H9 (cell line): Measurements from ENCODE around the gene PGF. TPM values are rescaled to one million over a fixed set of nuclear protein-coding genes. Genes with fewer than 3 reads are reported as not detected.
A peak's percentile ranks its signal among the peaks of the same experiment; 100 is the strongest.

ENCODE experiments used
- DNase-seq: peaks from one replicate; pipeline ENCODE4 v3.0.0-alpha.2; 2017
- H2AFZ ChIP-seq: one replicate; pipeline ENCODE4 v1.6.1; 2013; ENCODE audit warnings: mild to moderate bottlenecking, low read length, control low read depth, moderate library complexity
- H2AK5ac ChIP-seq: 2 replicates; pipeline ENCODE4 v1.6.1; 2013; ENCODE audit warnings: low read length, control low read depth, mixed read lengths; ENCODE audit not compliant: insufficient read length
- H2BK120ac ChIP-seq: one replicate; pipeline ENCODE4 v1.6.1; 2013; ENCODE audit warnings: low read depth, mild to moderate bottlenecking, low read length, control low read depth, inconsistent platforms; ENCODE audit not compliant: poor library complexity, severe bottlenecking
- H2BK12ac ChIP-seq: 2 replicates; pipeline ENCODE4 v1.6.1; 2013; ENCODE audit warnings: low read length, control low read depth, mixed read lengths, low read depth; ENCODE audit not compliant: insufficient read length
- H2BK15ac ChIP-seq: 2 replicates; pipeline ENCODE4 v1.6.1; 2013; ENCODE audit warnings: low read depth, low read length, control low read depth
- H2BK20ac ChIP-seq: one replicate; pipeline ENCODE4 v1.6.1; 2013; ENCODE audit warnings: low read depth, mild to moderate bottlenecking, low read length, control low read depth, inconsistent platforms; ENCODE audit not compliant: poor library complexity, severe bottlenecking
- H2BK5ac ChIP-seq: 2 replicates; pipeline ENCODE4 v1.6.1; 2013; ENCODE audit warnings: low read length, control low read depth, mixed read lengths; ENCODE audit not compliant: insufficient read length
- H3K14ac ChIP-seq: 2 replicates; pipeline ENCODE4 v1.6.1; 2013; ENCODE audit warnings: low read length, control low read depth; ENCODE audit not compliant: insufficient read depth
- H3K18ac ChIP-seq: 2 replicates; pipeline ENCODE4 v1.6.1; 2013; ENCODE audit warnings: low read depth, mild to moderate bottlenecking, mixed read lengths, low read length, control low read depth; ENCODE audit not compliant: insufficient read length
- H3K23ac ChIP-seq: 2 replicates; pipeline ENCODE4 v1.6.1; 2013; ENCODE audit warnings: low read length, control low read depth, mixed read lengths, low read depth; ENCODE audit not compliant: insufficient read length
- H3K23me2 ChIP-seq: 2 replicates; pipeline ENCODE4 v1.6.1; 2013; ENCODE audit warnings: low read depth, mild to moderate bottlenecking, mixed read lengths, low read length, control low read depth; ENCODE audit not compliant: insufficient read length, poor library complexity, severe bottlenecking
- H3K27ac ChIP-seq: 2 replicates; pipeline ENCODE4 v1.5.1; 2013; ENCODE audit warnings: low read length, control low read depth, mixed read lengths, low read depth; ENCODE audit not compliant: insufficient read length
- H3K27me3 ChIP-seq: 2 replicates; pipeline ENCODE4 v1.6.1; 2013; ENCODE audit warnings: low read length, control low read depth, inconsistent platforms; ENCODE audit not compliant: insufficient read depth
- H3K4ac ChIP-seq: 2 replicates; pipeline ENCODE4 v1.6.1; 2013; ENCODE audit warnings: low read depth, mild to moderate bottlenecking, control low read depth, inconsistent platforms, low read length, moderate library complexity
- H3K4me1 ChIP-seq: 2 replicates; pipeline ENCODE4 v1.6.1; 2013; ENCODE audit warnings: low read length, control low read depth, inconsistent platforms; ENCODE audit not compliant: insufficient read depth
- H3K4me2 ChIP-seq: 2 replicates; pipeline ENCODE4 v1.6.1; 2013; ENCODE audit warnings: low read length, control low read depth, mixed read lengths; ENCODE audit not compliant: insufficient read length, insufficient read depth
- H3K56ac ChIP-seq: 2 replicates; pipeline ENCODE4 v1.6.1; 2013; ENCODE audit warnings: low read depth, mild to moderate bottlenecking, mixed read lengths, low read length, control low read depth; ENCODE audit not compliant: insufficient read length
- H3K79me1 ChIP-seq: 2 replicates; pipeline ENCODE4 v1.6.1; 2013; ENCODE audit warnings: low read depth, mild to moderate bottlenecking, moderate library complexity, low read length, control low read depth, inconsistent platforms; ENCODE audit not compliant: insufficient read depth, poor library complexity, severe bottlenecking
- H3K79me2 ChIP-seq: 2 replicates; pipeline ENCODE4 v1.6.1; 2013; ENCODE audit warnings: low read length, control low read depth, inconsistent platforms; ENCODE audit not compliant: insufficient read depth
- H3K9ac ChIP-seq: 2 replicates; pipeline ENCODE4 v1.6.1; 2013; ENCODE audit warnings: low read length, control low read depth, mixed read lengths; ENCODE audit not compliant: insufficient read length; ENCODE audit errors: extremely low read depth
- H3K9me3 ChIP-seq: one replicate; pipeline ENCODE4 v1.6.1; 2013; ENCODE audit warnings: low read depth, low read length, inconsistent platforms; ENCODE audit not compliant: control insufficient read depth
- H3T11ph ChIP-seq: one replicate; pipeline ENCODE4 v1.6.1; 2013; ENCODE audit warnings: mild to moderate bottlenecking, low read length, control low read depth, inconsistent platforms
- H4K20me1 ChIP-seq: one replicate; pipeline ENCODE4 v1.6.1; 2013; ENCODE audit not compliant: control insufficient read depth, insufficient read length, insufficient read depth
- H4K5ac ChIP-seq: 2 replicates; pipeline ENCODE4 v1.6.1; 2013; ENCODE audit warnings: low read depth, mild to moderate bottlenecking, mixed read lengths, low read length, control low read depth; ENCODE audit not compliant: insufficient read length
- H4K8ac ChIP-seq: replicated peaks from 2 replicates; pipeline ENCODE4 v1.6.1; 2013; ENCODE audit warnings: low read length, control low read depth, mixed read lengths, low read depth; ENCODE audit not compliant: insufficient read length
- H4K91ac ChIP-seq: 2 replicates; pipeline ENCODE4 v1.6.1; 2013; ENCODE audit warnings: low read depth, mild to moderate bottlenecking, moderate library complexity, mixed read lengths, low read length, control low read depth; ENCODE audit not compliant: insufficient read length
- H3K27ac Mint-ChIP-seq, 3 experiments: 2 replicates in 2 of 3; 3 replicates in 1 of 3; pipeline ENCODE4 v1.8.0; 2020 to 2021; ENCODE audit warnings: mixed read lengths in 3 of 3, mild to moderate bottlenecking in 1 of 3, moderate library complexity in 1 of 3
- H3K27me3 Mint-ChIP-seq: 2 replicates; pipeline ENCODE4 v1.8.0; 2021; ENCODE audit warnings: low read depth, mild to moderate bottlenecking, moderate library complexity, mixed read lengths
- H3K36me3 Mint-ChIP-seq, 3 experiments: 2 replicates in 2 of 3; 3 replicates in 1 of 3; pipeline ENCODE4 v1.8.0; 2020 to 2021; ENCODE audit warnings: low read depth in 3 of 3, mixed read lengths in 3 of 3; ENCODE audit not compliant: insufficient read depth in 1 of 3
- H3K4me1 Mint-ChIP-seq, 2 experiments: 2 replicates each; pipeline ENCODE4 v1.8.0; 2020; ENCODE audit warnings: mixed read lengths in 2 of 2
- H3K4me3 Mint-ChIP-seq, 2 experiments: 2 replicates in 1 of 2; 3 replicates in 1 of 2; pipeline ENCODE4 v1.8.0; 2020 to 2021; ENCODE audit warnings: mild to moderate bottlenecking in 2 of 2, mixed read lengths in 2 of 2, moderate library complexity in 1 of 2
- H3K9me3 Mint-ChIP-seq, 2 experiments: 2 replicates in 1 of 2; 3 replicates in 1 of 2; pipeline ENCODE4 v1.8.0; 2020; ENCODE audit warnings: mild to moderate bottlenecking in 2 of 2, mixed read lengths in 2 of 2, moderate library complexity in 1 of 2
- WGBS: extraction: QIAGEN DNeasy Blood & Tissue Kit; methylation state at CpG from one replicate; pipeline ENCODE4 v1.1.7; 2013; ENCODE audit warnings: missing lambda C conversion rate, low lambda C conversion rate, mixed read lengths; ENCODE audit not compliant: insufficient read length; ENCODE audit errors: extremely low coverage; 5-methylcytosine and 5-hydroxymethylcytosine counted together
- total RNA-seq: library from RNA; stranded (reverse); gene quantifications from 2 replicates; pipeline ENCODE4 v1.2.1, GENCODE V29; 2021
- TF ChIP-seq, protein P1 (sequence below): fragments of 200-600 bp; sonication (generic); conservative IDR thresholded peaks from 3 replicates; pipeline ENCODE4 v1.8.0; 2021; ENCODE audit warnings: antibody characterized with exemption, mild to moderate bottlenecking

PGF gene
- total RNA-seq, 1 experiment from 2014 or later = 2.3 TPM

- Histone ChIP-seq H3K79me2 (no peaks in the 10 kb centered on the region), H4K91ac (no peak overlapping the region), H2BK15ac (no peak overlapping the region), H2BK120ac (no peak overlapping the region), H2BK12ac (no peak overlapping the region), H2BK5ac (no peak overlapping the region), H3K79me1 (no peaks in the 10 kb centered on the region), H3K18ac (no peak overlapping the region), H2AK5ac (no peak overlapping the region), H3K14ac (no peak overlapping the region), H3T11ph (no peak overlapping the region), H3K9ac (no peak overlapping the region), H3K56ac (no peak overlapping the region), H4K20me1 (no peaks in the 10 kb centered on the region), H2AFZ (no peak overlapping the region), H3K9me3 (no peaks in the 10 kb centered on the region), H3K4ac (no peak overlapping the region), H3K23me2 (peaks cover 2% of the 10 kb centered on the region), H3K27me3 (no peaks in the 10 kb centered on the region), H3K27ac (no peak overlapping the region), H3K4me1 (no peaks in the 10 kb centered on the region), H4K8ac (no peak overlapping the region), H4K5ac (no peak overlapping the region), H3K4me2 (no peak overlapping the region), H3K23ac (no peak overlapping the region), H2BK20ac (no peak overlapping the region)
- Mint-ChIP-seq H3K9me3 (no peaks in the 10 kb centered on the region), H3K36me3 (no peaks in the 10 kb centered on the region), H3K27me3 (peaks cover 2% of the 10 kb centered on the region; the same call in 1 of the 2 replicates), H3K4me3 (no peak overlapping the region), H3K27ac (no peak overlapping the region; a peak in 1 of 7 replicates), H3K4me1 (0 out of 4 replicates have a peak, but pooled peaks cover 0 to 3% of the 10 kb centered on the region in 2 experiments)
- DNase-seq = peak; percentile 31
- TF ChIP-seq, protein P1, sequence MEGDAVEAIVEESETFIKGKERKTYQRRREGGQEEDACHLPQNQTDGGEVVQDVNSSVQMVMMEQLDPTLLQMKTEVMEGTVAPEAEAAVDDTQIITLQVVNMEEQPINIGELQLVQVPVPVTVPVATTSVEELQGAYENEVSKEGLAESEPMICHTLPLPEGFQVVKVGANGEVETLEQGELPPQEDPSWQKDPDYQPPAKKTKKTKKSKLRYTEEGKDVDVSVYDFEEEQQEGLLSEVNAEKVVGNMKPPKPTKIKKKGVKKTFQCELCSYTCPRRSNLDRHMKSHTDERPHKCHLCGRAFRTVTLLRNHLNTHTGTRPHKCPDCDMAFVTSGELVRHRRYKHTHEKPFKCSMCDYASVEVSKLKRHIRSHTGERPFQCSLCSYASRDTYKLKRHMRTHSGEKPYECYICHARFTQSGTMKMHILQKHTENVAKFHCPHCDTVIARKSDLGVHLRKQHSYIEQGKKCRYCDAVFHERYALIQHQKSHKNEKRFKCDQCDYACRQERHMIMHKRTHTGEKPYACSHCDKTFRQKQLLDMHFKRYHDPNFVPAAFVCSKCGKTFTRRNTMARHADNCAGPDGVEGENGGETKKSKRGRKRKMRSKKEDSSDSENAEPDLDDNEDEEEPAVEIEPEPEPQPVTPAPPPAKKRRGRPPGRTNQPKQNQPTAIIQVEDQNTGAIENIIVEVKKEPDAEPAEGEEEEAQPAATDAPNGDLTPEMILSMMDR = no peak
- WGBS = no CpG with 5 or more reads among the region's 26 CpGs
Measured at GRCh38 chr14:74934476-74935359, 20.7 kb downstream of the PGF start.
